MM.1S (cell line): ENCODE data around the gene TBC1D19.
"Not testable (repeated sequence)": the region's sequence is repeated elsewhere in the genome, so short reads cannot be mapped to it uniquely, and the experiment has no call there.

Experiments used
- DNase-seq: peaks from one replicate; pipeline ENCODE4 v3.0.0-alpha.2; 2015
- H2AFZ ChIP-seq: fragments of 300-600 bp; sonication (generic); 2 replicates; pipeline ENCODE4 v1.6.0; 2016; ENCODE audit warnings: antibody characterized with exemption, low read length
- H3F3A ChIP-seq: fragments of 300-600 bp; sonication (generic); 2 replicates; pipeline ENCODE4 v1.6.1; 2016; ENCODE audit warnings: mild to moderate bottlenecking, antibody characterized with exemption, low read length, moderate library complexity, mixed read lengths; ENCODE audit not compliant: insufficient read depth
- H3K27ac ChIP-seq: fragments of 300-600 bp; sonication (generic); 2 replicates; pipeline ENCODE4 v1.5.1; 2016; ENCODE audit warnings: mild to moderate bottlenecking, low read length
- H3K27me3 ChIP-seq: fragments of 300-600 bp; sonication (generic); replicated peaks from 2 replicates; pipeline ENCODE4 v1.6.0; 2016; ENCODE audit warnings: low read length; ENCODE audit not compliant: insufficient read depth
- H3K36me3 ChIP-seq: fragments of 300-600 bp; sonication (generic); replicated peaks from 2 replicates; pipeline ENCODE4 v1.6.1; 2016; ENCODE audit warnings: mild to moderate bottlenecking, low read length, mixed read lengths; ENCODE audit not compliant: insufficient read depth
- H3K4me1 ChIP-seq: fragments of 300-600 bp; sonication (generic); 2 replicates; pipeline ENCODE4 v1.6.1; 2016; ENCODE audit warnings: low read length, mixed read lengths
- H3K4me2 ChIP-seq: fragments of 300-600 bp; sonication (generic); 2 replicates; pipeline ENCODE4 v1.6.0; 2016; ENCODE audit warnings: low read depth, low read length
- H3K4me3 ChIP-seq: fragments of 300-600 bp; sonication (generic); 2 replicates; pipeline ENCODE4 v1.5.1; 2016; ENCODE audit warnings: low read length, mixed read lengths
- H3K79me2 ChIP-seq: fragments of 300-600 bp; sonication (generic); 2 replicates; pipeline ENCODE4 v1.6.1; 2016; ENCODE audit warnings: mixed run types, low read length, mixed read lengths
- H3K9ac ChIP-seq: fragments of 300-600 bp; sonication (generic); 2 replicates; pipeline ENCODE4 v1.6.1; 2016; ENCODE audit warnings: low read length, mixed read lengths
- H3K9me2 ChIP-seq: fragments of 300-600 bp; sonication (generic); replicated peaks from 2 replicates; pipeline ENCODE4 v1.6.1; 2016; ENCODE audit warnings: mild to moderate bottlenecking, low read length, mixed read lengths; ENCODE audit not compliant: insufficient read depth
- H3K9me3 ChIP-seq: fragments of 300-600 bp; sonication (generic); replicated peaks from 2 replicates; pipeline ENCODE4 v1.6.1; 2016; ENCODE audit warnings: mild to moderate bottlenecking, low read length, mixed read lengths; ENCODE audit not compliant: insufficient read depth
- H4K20me1 ChIP-seq: fragments of 300-600 bp; sonication (generic); 2 replicates; pipeline ENCODE4 v1.6.1; 2016; ENCODE audit warnings: mild to moderate bottlenecking, low read length, moderate library complexity, mixed read lengths; ENCODE audit not compliant: insufficient read depth
- CTCF ChIP-seq: fragments of 300-600 bp; sonication (generic); IDR thresholded peaks from 2 replicates; pipeline ENCODE4 v1.5.1; 2016; ENCODE audit warnings: antibody characterized with exemption, low read length, mixed read lengths
- EZH2 ChIP-seq: fragments of 300-600 bp; sonication (generic); optimal IDR thresholded peaks from 2 replicates; pipeline ENCODE3; 2017; ENCODE audit warnings: low read depth, mild to moderate bottlenecking, antibody characterized with exemption, low read length, mixed read lengths
- EZH2phosphoT487 ChIP-seq: fragments of 300-600 bp; sonication (generic); IDR thresholded peaks from 2 replicates; pipeline ENCODE4 v1.6.1; 2018; ENCODE audit warnings: antibody characterized with exemption, low read length

TBC1D19 gene

GRCh38 chr4:26648260-26648659 is 64.4 kb downstream of the TBC1D19 start:
- H4K20me1 ChIP-seq = no peaks in the 10 kb centered on the region
- H3F3A ChIP-seq = no peaks in the 10 kb centered on the region
- no peaks in the 10 kb centered on the region for H3K9me3 ChIP-seq
- TF ChIP-seq EZH2phosphoT487 = no peak
- TF ChIP-seq CTCF = no peak
- no peak for TF ChIP-seq EZH2
- H3K4me2 ChIP-seq = no peak overlapping the region
- no peaks in the 10 kb centered on the region for H3K9me2 ChIP-seq
- no peaks in the 10 kb centered on the region for H3K4me1 ChIP-seq
- no peak overlapping the region for H3K27ac ChIP-seq
- no peak overlapping the region for H3K4me3 ChIP-seq
- no peak for DNase-seq
- H3K36me3 ChIP-seq = no peaks in the 10 kb centered on the region
- H3K9ac ChIP-seq = no peak overlapping the region
- H3K27me3 ChIP-seq = no peaks in the 10 kb centered on the region
- H3K79me2 ChIP-seq = no peaks in the 10 kb centered on the region
- H2AFZ ChIP-seq = no peak overlapping the region

- no peaks in the 10 kb centered on the region for H3K79me2 ChIP-seq
- H3K9me2 ChIP-seq = no peaks in the 10 kb centered on the region
- no peak for TF ChIP-seq EZH2phosphoT487
- H3K4me1 ChIP-seq = no peaks in the 10 kb centered on the region
- no peaks in the 10 kb centered on the region for H3K9me3 ChIP-seq
- no peak overlapping the region for H3K9ac ChIP-seq
- H4K20me1 ChIP-seq = no peaks in the 10 kb centered on the region
- H3K27me3 ChIP-seq = no peaks in the 10 kb centered on the region
- no peak for DNase-seq
- no peaks in the 10 kb centered on the region for H3F3A ChIP-seq
- no peak overlapping the region for H3K27ac ChIP-seq
- no peak overlapping the region for H3K4me2 ChIP-seq
- no peak overlapping the region for H2AFZ ChIP-seq
- H3K36me3 ChIP-seq = no peaks in the 10 kb centered on the region
- H3K4me3 ChIP-seq = no peak overlapping the region
Observed at GRCh38 chr4:26660261-26660660, 76.4 kb downstream of the TBC1D19 start.

- Histone ChIP-seq H3K9ac (no peak overlapping the region), H3K27me3 (no peaks in the 10 kb centered on the region), H3F3A (no peaks in the 10 kb centered on the region), H3K27ac (no peak overlapping the region), H3K9me3 (no peaks in the 10 kb centered on the region), H3K4me1 (no peaks in the 10 kb centered on the region), H3K4me2 (no peak overlapping the region), H3K79me2 (no peaks in the 10 kb centered on the region), H3K36me3 (no peaks in the 10 kb centered on the region), H2AFZ (no peak overlapping the region), H3K4me3 (no peak overlapping the region), H4K20me1 (no peaks in the 10 kb centered on the region), H3K9me2 (no peaks in the 10 kb centered on the region)
- no peak for TF ChIP-seq CTCF
- no peak for TF ChIP-seq EZH2phosphoT487
- no peak for TF ChIP-seq EZH2
- DNase-seq = no peak
Observed at GRCh38 chr4:26663888-26664287, 80.0 kb downstream of the TBC1D19 start.

GRCh38 chr4:26670903-26671537 is 87.1 kb downstream of the TBC1D19 start:
- H3K9ac ChIP-seq = no peak overlapping the region
- no peak overlapping the region for H3K4me2 ChIP-seq

GRCh38 chr4:26679040-26679695 is 95.3 kb downstream of the TBC1D19 start:
- H3K4me1 ChIP-seq, H3K36me3 ChIP-seq, DNase-seq, H2AFZ ChIP-seq, H3K4me2 ChIP-seq, H3K79me2 ChIP-seq, H3K27ac ChIP-seq, H4K20me1 ChIP-seq, H3K9ac ChIP-seq, H3K9me2 ChIP-seq, H3K4me3 ChIP-seq, H3K9me3 ChIP-seq, H3K27me3 ChIP-seq, H3F3A ChIP-seq: not testable (repeated sequence)

More at GRCh38 chr4:26670903-26671537, 87.1 kb downstream of the TBC1D19 start:
- H3K4me1 ChIP-seq = no peaks in the 10 kb centered on the region
- no peaks in the 10 kb centered on the region for H3K36me3 ChIP-seq
- no peak overlapping the region for H3K27ac ChIP-seq
- no peak for TF ChIP-seq CTCF
- TF ChIP-seq EZH2 = no peak
- no peak for TF ChIP-seq EZH2phosphoT487
- H2AFZ ChIP-seq = no peak overlapping the region
- H3F3A ChIP-seq = no peaks in the 10 kb centered on the region
- no peaks in the 10 kb centered on the region for H3K9me3 ChIP-seq
- no peak for DNase-seq
- no peaks in the 10 kb centered on the region for H3K27me3 ChIP-seq
- no peak overlapping the region for H3K4me3 ChIP-seq
- H3K9me2 ChIP-seq = no peaks in the 10 kb centered on the region
- no peaks in the 10 kb centered on the region for H4K20me1 ChIP-seq
- H3K79me2 ChIP-seq = no peaks in the 10 kb centered on the region
